ENCODE results near the gene ABCB6.

The ABCB6 gene

DNA sequence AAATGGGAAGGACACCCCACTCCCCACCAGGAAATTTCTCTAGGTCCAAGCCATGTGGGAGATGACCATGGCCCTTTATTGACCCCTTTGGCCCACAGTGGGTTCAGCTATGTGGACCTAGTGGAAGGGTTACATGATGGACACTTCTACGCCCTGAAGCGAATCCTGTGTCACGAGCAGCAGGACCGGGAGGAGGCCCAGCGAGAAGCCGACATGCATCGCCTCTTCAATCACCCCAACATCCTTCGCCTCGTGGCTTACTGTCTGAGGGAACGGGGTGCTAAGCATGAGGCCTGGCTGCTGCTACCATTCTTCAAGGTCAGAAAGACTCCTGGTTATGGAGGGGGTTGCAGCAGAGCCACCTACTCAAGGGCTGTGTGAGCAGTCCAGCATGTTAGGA, 27.8 kb upstream of the ABCB6 start:
- H3K9me3 ChIP-seq (ENCODE audit: severe bottlenecking) = no peaks in the 10 kb centered on the region
- DNase-seq = no peak
- peaks cover 47% of the 10 kb centered on the region for H3K36me3 ChIP-seq
- no peak overlapping the region for H3K4me3 ChIP-seq (ENCODE audit: low read depth, low read length)
- no peaks in the 10 kb centered on the region for H3K27me3 ChIP-seq (ENCODE audit: insufficient read depth, low read depth, severe bottlenecking)
- H3K27ac ChIP-seq = peak overlapping the region; percentile 16; the same call in 1 of the 2 replicates
- TF ChIP-seq, protein P1, sequence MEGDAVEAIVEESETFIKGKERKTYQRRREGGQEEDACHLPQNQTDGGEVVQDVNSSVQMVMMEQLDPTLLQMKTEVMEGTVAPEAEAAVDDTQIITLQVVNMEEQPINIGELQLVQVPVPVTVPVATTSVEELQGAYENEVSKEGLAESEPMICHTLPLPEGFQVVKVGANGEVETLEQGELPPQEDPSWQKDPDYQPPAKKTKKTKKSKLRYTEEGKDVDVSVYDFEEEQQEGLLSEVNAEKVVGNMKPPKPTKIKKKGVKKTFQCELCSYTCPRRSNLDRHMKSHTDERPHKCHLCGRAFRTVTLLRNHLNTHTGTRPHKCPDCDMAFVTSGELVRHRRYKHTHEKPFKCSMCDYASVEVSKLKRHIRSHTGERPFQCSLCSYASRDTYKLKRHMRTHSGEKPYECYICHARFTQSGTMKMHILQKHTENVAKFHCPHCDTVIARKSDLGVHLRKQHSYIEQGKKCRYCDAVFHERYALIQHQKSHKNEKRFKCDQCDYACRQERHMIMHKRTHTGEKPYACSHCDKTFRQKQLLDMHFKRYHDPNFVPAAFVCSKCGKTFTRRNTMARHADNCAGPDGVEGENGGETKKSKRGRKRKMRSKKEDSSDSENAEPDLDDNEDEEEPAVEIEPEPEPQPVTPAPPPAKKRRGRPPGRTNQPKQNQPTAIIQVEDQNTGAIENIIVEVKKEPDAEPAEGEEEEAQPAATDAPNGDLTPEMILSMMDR (IDR thresholded peaks at IDR 0.05; ENCODE audit: low read depth, low read length) = no peak

DNA sequence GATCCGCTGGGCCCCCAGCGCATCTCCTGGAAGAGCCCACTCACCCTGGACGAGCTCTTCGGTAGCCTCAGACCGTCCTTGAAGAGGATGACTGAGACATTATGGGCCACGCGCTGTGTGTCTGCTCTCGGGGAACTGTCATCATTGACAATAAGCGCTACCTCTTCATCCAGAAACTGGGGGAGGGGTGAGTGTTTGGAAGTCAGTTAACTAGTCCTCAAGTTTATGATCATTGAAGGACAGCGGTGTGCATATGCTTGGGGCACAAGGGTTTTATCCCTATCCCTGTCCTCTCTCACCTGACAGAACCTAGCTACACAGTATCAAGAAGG, 27.1 kb upstream of the ABCB6 start:
- Histone ChIP-seq H3K27me3 (ENCODE audit: insufficient read depth, low read depth, severe bottlenecking) (no peaks in the 10 kb centered on the region), H3K4me3 (ENCODE audit: low read depth, low read length) (peak overlapping the region; percentile 96), H3K27ac (peak overlapping the region; percentile 89), H3K36me3 (peaks cover 40% of the 10 kb centered on the region), H3K9me3 (ENCODE audit: severe bottlenecking) (no peaks in the 10 kb centered on the region)
- DNase-seq = peak; percentile 30
- TF ChIP-seq, protein P1 (IDR thresholded peaks at IDR 0.05; ENCODE audit: low read depth, low read length) = no peak

DNA sequence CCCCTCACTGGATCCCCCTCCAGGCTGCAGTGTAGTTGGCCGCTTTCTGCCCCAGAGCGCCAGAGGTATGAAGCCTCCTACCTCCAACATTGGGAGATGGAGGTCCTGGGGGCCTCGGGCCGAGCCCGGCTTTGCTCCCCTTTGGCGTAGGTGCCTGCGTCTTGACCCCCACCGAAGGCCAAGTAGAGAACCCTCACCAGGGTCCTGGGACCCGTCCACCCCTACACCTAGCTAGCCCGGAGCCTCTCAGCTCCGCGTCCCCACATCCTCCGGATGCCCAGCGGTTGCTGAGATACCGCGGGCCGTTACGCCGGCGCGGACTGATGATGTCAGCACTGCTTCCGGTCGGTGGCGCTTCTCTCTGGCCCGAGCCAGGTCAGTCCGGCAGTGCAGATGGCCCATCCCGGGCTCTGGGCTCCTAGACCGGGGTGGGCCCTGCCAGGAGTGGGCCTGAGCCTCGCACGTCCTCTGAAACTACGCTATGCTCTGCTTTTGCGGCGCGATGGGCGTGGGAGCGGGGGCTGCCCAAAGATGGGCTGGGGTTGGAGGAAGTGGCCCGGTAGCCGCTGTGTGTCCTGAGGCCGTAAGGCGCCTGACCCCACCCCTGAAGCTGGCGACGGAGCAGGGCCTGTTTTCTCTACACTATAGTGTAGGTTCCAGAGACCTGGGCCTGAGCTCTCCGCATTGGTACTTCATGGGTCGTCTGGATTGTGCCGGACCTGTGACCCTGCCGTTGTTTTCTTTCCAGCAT, 26.6 kb upstream of the ABCB6 start, which contains the start of the genes GLB1L and STK16:
Gene GLB1L (minus strand): TSS at position 297 of the 751 bp plus-strand sequence. CDS start 1,871 bp downstream, outside the sequence.
Gene STK16 (plus strand): TSS at position 332 of the 751 bp plus-strand sequence. CDS start 521 bp downstream, outside the sequence.
- H3K4me3 ChIP-seq (ENCODE audit: low read depth, low read length) = peak within 1 kb of the TSS; percentile 96
- peak; percentile 94 for DNase-seq
- peaks cover 35% of the 10 kb centered on the region for H3K36me3 ChIP-seq
- H3K27ac ChIP-seq = peak within 1 kb of the TSS; percentile 89
- TF ChIP-seq, protein P1 (IDR thresholded peaks at IDR 0.05; ENCODE audit: low read depth, low read length) = 0 out of 2 replicates have a peak, but pooled peaks have one; percentile 2
- H3K9me3 ChIP-seq (ENCODE audit: severe bottlenecking) = no peaks in the 10 kb centered on the region
- no peaks in the 10 kb centered on the region for H3K27me3 ChIP-seq (ENCODE audit: insufficient read depth, low read depth, severe bottlenecking)

DNA sequence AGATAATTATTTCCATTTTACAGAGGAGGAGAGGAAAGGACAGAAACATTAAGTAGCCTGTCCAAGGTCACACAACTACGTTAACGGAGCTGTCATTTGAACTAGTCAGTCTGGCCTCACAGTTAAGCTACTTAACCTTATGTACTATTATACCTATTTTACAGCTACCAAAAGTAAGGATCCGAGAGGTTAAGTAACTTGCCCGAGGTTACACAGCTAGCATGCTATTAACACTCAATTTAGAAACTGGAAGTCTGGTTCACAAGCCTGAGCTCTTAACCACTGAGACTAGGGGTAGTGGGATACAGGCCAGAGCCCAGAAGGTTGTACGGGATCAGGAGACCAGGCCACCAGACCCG, 26.0 kb upstream of the ABCB6 start:
- TF ChIP-seq, protein P1 (IDR thresholded peaks at IDR 0.05; ENCODE audit: low read depth, low read length) = no peak
- H3K9me3 ChIP-seq (ENCODE audit: severe bottlenecking) = no peaks in the 10 kb centered on the region
- H3K27me3 ChIP-seq (ENCODE audit: insufficient read depth, low read depth, severe bottlenecking) = no peaks in the 10 kb centered on the region
- DNase-seq = no peak
- peak overlapping the region; percentile 96 for H3K4me3 ChIP-seq (ENCODE audit: low read depth, low read length)
- peak overlapping the region; percentile 89 for H3K27ac ChIP-seq
- peaks cover 29% of the 10 kb centered on the region for H3K36me3 ChIP-seq

DNA sequence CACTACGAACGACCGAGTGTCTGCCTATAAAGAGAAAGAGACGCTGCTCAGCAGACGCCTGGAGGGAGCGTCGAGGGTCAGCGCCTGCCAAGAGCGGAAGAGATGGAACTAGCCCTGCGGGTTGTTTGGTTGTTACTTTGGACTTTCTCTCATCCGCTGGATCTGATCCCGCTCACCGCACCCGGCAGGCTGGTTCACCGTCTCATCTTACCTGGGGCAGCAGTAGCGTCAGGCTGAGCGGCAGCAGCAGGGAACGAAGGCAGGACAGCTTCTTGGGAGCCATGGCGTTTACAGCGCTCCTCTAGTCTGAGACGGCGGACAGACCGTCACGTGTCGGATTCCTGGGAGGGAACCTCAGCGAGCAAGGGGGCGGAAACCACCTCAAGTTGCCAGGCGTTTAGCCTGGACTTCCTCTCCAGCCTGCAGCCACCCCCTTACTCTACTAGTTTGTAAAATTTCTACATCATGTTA, 24.6 kb upstream of the ABCB6 start:
- H3K4me3 ChIP-seq (ENCODE audit: low read depth, low read length) = no peak overlapping the region
- peaks cover 16% of the 10 kb centered on the region for H3K36me3 ChIP-seq
- no peak for DNase-seq
- H3K27ac ChIP-seq = no peak overlapping the region
- no peaks in the 10 kb centered on the region for H3K27me3 ChIP-seq (ENCODE audit: insufficient read depth, low read depth, severe bottlenecking)
- TF ChIP-seq, protein P1 (IDR thresholded peaks at IDR 0.05; ENCODE audit: low read depth, low read length) = no peak
- no peaks in the 10 kb centered on the region for H3K9me3 ChIP-seq (ENCODE audit: severe bottlenecking)
